A172 (cell line): Measurements from ENCODE around the gene IL11. TPM values are rescaled to one million over a fixed set of nuclear protein-coding genes. Genes with fewer than 3 reads are reported as not detected.
A peak's percentile ranks its signal among the peaks of the same experiment; 100 is the strongest.
"Not testable (repeated sequence)": the region's sequence is repeated elsewhere in the genome, so short reads cannot be mapped to it uniquely, and the experiment has no call there.

Experiments
- DNase-seq: peaks from one replicate; pipeline ENCODE4 v3.0.0-alpha.2; 2015; ENCODE audit warnings: low spot score
- total RNA-seq: library from RNA; depleted of rRNA; stranded (reverse); fragments of >200 nt; shearing (Covaris generic); gene quantifications from 2 replicates; pipeline ENCODE4 v1.2.3, GENCODE V29; 2014

IL11 gene
- total RNA-seq, 1 experiment from 2014 or later = 8.4 TPM

DNA sequence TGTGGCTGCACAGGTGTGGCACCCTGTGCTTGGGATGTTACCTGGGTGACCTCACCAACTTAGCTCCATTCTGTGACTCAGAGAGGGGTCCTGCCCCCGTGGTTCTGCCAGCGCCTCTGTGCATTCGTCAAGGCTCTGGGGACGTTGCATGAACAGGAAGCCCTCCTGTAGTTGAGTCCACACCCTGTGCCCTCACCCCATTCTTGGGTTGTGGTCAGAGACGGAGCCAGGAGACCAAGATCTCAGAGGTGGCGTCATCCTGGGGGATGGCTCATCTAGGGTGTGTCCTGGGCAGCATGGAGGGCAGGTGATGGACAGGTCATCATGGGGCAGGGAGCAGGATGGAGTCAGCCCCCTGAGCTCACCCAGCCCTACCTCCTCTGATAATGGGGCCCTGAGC, 18.2 kb downstream of the IL11 start:
- peak; percentile 96 for DNase-seq

GRCh38 chr19:55350620-55351315, 19.5 kb downstream of the IL11 start:
- DNase-seq = no peak

DNA sequence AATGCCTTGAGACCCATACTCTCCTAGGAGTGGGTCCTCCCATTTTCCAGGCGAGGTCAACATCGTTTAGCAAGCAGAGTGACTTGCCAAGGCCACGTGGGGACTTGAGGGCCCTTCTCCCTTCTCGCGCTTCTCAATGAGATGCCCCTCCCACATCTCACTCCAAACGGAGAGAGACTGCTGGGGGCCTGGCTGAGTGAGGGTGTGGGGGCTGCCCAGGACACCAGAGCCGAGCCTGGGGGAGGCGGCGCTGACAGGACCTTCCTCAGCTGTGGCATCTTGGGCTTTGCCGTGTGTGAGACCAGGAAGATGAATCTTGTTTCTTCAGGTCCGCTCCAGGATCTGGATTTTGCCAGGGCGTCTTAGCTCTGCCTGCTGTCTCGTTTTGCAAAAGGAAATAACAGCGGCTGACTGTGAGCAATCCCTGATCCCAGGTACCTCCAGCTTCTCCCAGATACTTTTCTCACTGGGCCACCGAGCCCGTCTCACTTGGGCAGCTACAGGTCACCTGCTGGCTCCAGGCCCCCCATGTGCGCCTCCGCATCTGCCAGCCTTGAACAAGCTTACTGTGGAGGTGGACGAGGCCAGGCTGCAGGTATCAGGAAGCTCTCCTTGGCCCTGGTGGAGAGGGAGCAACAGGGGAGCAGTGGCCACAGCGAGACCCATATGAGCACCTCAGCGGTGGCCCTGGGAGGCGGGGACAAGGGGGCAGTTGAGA, 21.8 kb downstream of the IL11 start:
- DNase-seq = no peak

- DNase-seq = no peak
Measured at GRCh38 chr19:55347442-55348009, 22.7 kb downstream of the IL11 start.

GRCh38 chr19:55346725-55347441, 23.4 kb downstream of the IL11 start:
- DNase-seq = no peak

- peak; percentile 93 for DNase-seq
Measured at GRCh38 chr19:55345818-55346724, 24.2 kb downstream of the IL11 start.

DNA sequence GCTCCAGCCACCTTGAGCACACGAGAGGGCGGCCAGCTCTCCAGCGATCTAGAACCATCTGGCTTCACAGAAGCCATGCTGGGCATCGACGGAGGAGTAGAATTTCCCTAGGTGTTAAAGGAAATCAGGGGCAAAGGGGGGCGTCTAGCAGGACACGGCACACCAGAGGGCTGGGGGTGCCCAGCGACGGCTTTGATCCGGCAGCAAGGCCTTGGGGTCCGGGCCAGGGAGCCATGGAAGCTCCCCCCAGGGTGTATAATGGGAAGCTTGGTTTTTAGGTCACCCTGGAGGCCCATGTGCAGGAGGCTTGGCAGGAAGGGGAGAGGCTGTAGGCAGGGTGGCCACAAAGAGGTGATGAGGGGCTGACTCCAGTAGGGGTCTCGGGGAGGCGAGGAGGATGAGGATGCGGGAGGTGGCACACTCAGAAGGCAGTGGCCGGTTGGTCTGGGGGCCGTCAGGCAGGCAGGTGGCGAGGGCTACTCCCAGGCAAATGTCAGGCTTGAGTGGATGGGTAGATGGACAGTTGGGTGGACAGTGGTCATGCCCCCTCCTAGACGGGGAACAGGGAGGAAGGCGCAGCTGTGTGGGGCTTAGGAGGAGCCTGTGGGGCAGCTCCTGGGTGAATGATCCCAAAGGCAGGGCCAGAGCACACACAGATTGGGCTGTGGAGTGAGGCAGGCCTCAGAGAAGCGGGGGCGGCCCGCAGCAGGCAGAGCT, 25.0 kb downstream of the IL11 start:
- no peak for DNase-seq

GRCh38 chr19:55344444-55344843, 25.8 kb downstream of the IL11 start:
- DNase-seq = peak; percentile 56

GRCh38 chr19:55341595-55342531, 28.4 kb downstream of the IL11 start:
- no peak for DNase-seq

DNA sequence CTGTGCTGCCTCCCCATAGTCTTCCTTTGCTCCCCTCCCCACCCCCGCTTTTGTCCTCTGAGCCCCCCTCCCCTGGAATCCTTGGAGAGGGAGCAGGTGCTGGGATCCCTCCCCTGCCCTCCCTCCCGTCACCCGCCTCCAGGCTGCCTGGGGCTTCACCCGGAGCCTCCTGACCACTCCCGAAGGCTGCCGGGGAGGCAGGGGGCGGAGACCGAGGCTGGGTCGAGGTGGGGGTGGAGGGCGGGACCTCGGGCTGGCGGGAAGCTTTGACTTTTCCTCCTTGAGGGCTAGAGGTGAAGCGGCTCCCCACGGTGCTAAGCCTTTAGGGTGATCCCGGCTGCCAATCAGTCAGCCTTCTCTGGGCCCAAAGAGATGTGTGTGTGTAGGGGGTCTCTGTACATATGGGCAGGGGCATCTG, 29.1 kb downstream of the IL11 start:
- peak; percentile 83 for DNase-seq

GRCh38 chr19:55340784-55341147, 29.5 kb downstream of the IL11 start:
- DNase-seq = no peak

DNA sequence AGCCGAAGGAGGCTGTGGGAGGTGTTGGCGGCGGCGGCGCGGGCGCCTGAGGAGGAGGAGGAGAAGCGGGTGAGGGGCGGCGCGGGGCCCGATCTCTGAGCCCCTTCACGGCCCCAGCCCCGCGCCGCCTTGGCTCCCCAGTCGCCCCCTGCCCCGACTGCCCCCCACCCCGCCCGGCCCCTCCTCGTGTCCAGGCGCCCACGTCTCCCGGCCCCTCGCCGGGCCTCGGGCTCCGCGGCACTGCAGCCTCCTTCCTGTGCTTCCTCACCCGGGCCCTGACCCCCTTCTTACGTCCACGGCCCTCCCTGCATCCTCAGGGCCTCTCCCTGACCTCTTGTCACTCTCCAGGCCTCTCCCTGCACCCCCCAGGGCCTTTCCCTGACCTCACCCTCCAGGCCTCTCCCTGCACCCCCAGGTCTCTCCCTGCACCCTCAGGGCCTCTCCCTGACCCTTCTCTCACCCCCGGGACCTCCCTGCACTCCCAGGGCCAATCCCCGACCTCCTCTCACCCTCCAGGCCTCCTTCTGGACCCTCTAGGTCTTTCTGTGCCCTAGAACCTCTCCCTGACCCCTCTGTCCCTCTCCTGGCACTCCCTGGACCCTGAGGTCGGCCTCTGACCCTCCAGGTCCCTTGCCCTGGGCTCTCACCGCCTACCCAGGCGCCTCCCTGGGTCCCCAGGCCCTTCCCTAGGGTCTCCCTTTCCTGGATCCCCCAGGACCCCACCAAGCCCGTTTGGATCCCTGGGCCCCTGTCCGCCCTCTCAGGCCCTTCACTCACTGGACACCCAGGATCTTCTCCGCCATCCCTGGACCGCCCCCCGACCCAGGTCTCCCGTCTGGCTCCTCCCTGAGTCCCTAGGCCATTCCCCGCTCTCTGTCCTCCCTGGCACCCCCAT, 30.1 kb downstream of the IL11 start:
- no peak for DNase-seq

DNA sequence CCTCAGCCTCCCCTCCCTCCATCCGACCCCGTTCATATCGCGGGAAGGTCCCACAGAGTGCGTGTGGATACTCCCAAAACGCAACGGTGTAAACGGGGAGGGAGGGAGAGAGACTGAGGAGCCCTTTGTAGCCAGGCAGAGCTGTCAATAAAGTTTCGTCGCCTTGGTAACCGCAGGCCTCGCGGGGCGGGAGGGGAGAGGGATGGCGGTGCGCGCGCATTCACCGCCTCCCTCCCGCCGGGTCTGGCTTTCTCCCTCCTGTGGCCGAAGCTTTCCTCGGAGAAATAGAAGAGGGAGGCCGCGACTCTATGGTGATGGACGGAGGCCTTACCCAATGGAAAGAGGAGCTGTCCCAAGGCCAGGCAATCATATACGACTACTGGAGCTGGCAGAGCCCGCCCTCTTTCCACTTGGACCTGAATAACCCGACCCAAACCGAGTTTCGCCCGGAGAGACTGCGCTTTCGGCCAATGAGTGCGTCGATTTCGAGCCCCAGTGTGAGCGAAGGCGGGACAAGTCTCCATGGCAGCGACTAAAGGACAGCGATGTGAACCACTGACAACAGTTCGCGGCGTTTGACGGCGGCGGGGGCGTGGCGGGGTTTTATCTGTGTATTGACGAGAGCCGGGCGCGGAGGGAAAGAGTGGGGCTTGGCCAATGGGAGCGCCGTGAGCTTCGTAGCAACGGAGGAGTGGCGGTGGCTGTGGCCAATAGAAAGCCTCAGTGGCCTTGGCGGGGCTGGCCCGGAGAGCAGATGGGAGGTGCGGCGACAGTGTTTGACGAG, 31.0 kb downstream of the IL11 start, which contains the start of gene KMT5C:
KMT5C (plus strand) TSS at position 772 of the 784 bp plus-strand sequence. CDS start 2,061 bp downstream, outside the sequence.
- DNase-seq = peak; percentile 100

- DNase-seq = no peak
Measured at GRCh38 chr19:55336101-55336500, 34.2 kb downstream of the IL11 start.

DNA sequence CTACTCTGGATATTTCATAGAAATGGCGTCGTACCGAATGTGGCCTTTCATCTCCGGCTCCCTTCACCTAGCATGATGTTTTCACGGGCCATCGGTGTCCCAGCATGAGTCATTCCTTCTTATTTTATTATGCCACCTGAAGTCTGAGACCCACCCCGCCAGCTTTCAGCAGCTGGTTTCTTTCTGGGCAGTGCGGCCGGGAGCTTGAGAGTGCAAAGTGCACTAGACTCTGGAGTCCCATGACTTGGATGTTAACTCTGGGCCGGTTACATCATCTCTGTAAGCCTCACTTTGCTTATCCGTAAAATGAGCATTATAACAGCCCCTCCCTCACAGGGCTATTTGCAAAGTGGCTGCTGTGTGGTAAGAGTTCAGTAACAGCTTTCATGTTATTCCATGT, 36.4 kb downstream of the IL11 start:
- DNase-seq = no peak

DNA sequence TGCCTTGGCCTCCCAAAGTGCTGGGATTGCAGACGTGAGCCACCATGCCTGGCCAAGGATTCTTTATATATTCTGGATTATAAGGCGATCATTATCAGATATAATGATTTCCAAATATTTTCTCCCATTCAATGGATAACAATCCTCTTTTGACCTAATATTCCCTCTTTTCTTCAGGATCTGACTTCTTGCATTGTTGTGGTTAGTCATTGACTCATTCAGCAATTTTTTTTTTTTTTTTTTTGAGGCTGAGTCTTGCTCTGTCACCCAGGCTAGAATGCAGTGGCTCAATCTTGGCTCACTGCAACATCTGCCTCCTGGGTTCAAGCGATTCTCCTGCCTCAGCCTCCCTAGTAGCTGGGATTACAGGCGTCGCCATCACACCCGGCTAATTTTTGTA, 40.5 kb downstream of the IL11 start:
- DNase-seq = peak; percentile 75

- DNase-seq = not testable (repeated sequence)
Measured at GRCh38 chr19:55328774-55329318, 41.4 kb downstream of the IL11 start.
